ENCODE data around the gene PKNOX2. TPM values are rescaled to one million over a fixed set of nuclear protein-coding genes. Genes with fewer than 3 reads are reported as not detected.

Gene PKNOX2
- total RNA-seq, 1 donor, result 0.86 TPM

- peak; percentile 14 for DNase-seq (ENCODE audit: low read depth)
- no peak overlapping the region for H3K4me3 ChIP-seq (ENCODE audit: low read depth, low read length)
- no peak for TF ChIP-seq CTCF (IDR thresholded peaks at IDR 0.05; ENCODE audit: insufficient read depth, low read depth, low read length)
Measured at GRCh38 chr11:125289419-125290098, 125.0 kb downstream of the PKNOX2 start.

- TF ChIP-seq CTCF (IDR thresholded peaks at IDR 0.05; ENCODE audit: insufficient read depth, low read depth, low read length), result no peak
- H3K4me3 ChIP-seq (ENCODE audit: low read depth, low read length), result no peak overlapping the region
- no peak for DNase-seq (ENCODE audit: low read depth)
Measured at GRCh38 chr11:125290263-125290662, 125.7 kb downstream of the PKNOX2 start.

GRCh38 chr11:125292100-125292499 is 127.5 kb downstream of the PKNOX2 start:
- TF ChIP-seq CTCF (IDR thresholded peaks at IDR 0.05; ENCODE audit: insufficient read depth, low read depth, low read length), result no peak
- no peak for DNase-seq (ENCODE audit: low read depth)
- H3K4me3 ChIP-seq (ENCODE audit: low read depth, low read length), result no peak overlapping the region

DNA sequence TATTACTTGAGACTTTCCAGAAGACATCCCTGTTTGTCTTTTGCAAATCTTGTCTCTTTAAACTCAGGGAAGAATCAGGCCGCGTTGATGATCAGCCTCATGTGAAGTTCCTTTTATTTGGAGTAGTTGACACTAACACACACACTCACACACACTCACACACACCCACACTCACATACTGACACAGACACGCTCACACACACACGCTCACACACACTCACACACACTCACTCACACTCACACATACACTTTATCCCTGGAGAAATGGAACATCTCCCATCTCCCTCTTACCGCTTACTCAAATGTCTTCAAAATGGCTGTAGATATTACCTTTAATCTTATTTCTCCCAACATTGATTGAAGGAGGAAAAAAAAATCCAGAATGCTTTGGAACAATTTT is 129.0 kb downstream of the PKNOX2 start:
- TF ChIP-seq CTCF (IDR thresholded peaks at IDR 0.05; ENCODE audit: insufficient read depth, low read depth, low read length), result no peak
- H3K4me3 ChIP-seq (ENCODE audit: low read depth, low read length), result no peak overlapping the region
- no peak for DNase-seq (ENCODE audit: low read depth)

DNA sequence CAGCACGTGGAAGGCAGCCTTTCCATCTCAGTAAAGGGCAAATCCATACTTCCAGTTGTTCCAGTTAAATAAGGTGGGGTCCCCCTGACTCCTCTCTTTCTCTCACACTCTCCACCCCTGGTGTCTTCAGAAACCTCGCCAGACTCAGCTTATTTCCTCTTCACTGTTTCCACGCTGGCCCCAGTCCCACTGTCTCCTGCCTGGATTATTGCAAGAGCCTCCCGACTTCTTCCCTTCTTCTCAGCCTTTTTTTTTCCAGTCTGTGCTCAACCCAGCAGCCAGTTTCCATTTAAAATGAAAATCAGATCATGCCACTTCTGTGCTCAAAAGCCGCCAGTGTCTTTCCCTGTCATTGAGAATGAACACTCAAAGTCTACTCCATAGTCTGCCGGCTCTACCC is 131.4 kb downstream of the PKNOX2 start:
- no peak overlapping the region for H3K4me3 ChIP-seq (ENCODE audit: low read depth, low read length)
- no peak for DNase-seq (ENCODE audit: low read depth)
- no peak for TF ChIP-seq CTCF (IDR thresholded peaks at IDR 0.05; ENCODE audit: insufficient read depth, low read depth, low read length)

- no peak for TF ChIP-seq CTCF (IDR thresholded peaks at IDR 0.05; ENCODE audit: insufficient read depth, low read depth, low read length)
- no peak overlapping the region for H3K4me3 ChIP-seq (ENCODE audit: low read depth, low read length)
- DNase-seq (ENCODE audit: low read depth), result no peak
Measured at GRCh38 chr11:125297346-125297915, 132.9 kb downstream of the PKNOX2 start.

Data from fibroblast of villous mesenchyme (primary cell).